ENCODE data around the gene SPANXD.

SPANXD gene

GRCh38 chrX:141673946-141674345, 24.6 kb downstream of the SPANXD start:
- TF ChIP-seq CTCF (IDR thresholded peaks at IDR 0.05): no peak

GRCh38 chrX:141669689-141670088, 28.9 kb downstream of the SPANXD start:
- no peak for TF ChIP-seq CTCF (IDR thresholded peaks at IDR 0.05)

GRCh38 chrX:141668371-141668770, 30.2 kb downstream of the SPANXD start:
- TF ChIP-seq CTCF (IDR thresholded peaks at IDR 0.05): no peak

- TF ChIP-seq CTCF (IDR thresholded peaks at IDR 0.05): no peak
These were observed 35.8 kb downstream of the SPANXD start for GRCh38 chrX:141662781-141663180.

GRCh38 chrX:141652286-141652685, 46.3 kb downstream of the SPANXD start:
- TF ChIP-seq CTCF (IDR thresholded peaks at IDR 0.05): no peak

Measured in LNCAP (cell line).